MM.1S (cell line): ENCODE results near the gene FAM114A2.

Source experiments
- DNase-seq: peaks from one replicate; pipeline ENCODE4 v3.0.0-alpha.2; 2015
- H2AFZ ChIP-seq: fragments of 300-600 bp; sonication (generic); 2 replicates; pipeline ENCODE4 v1.6.0; 2016; ENCODE audit warnings: antibody characterized with exemption, low read length
- H3F3A ChIP-seq: fragments of 300-600 bp; sonication (generic); 2 replicates; pipeline ENCODE4 v1.6.1; 2016; ENCODE audit warnings: mild to moderate bottlenecking, antibody characterized with exemption, low read length, moderate library complexity, mixed read lengths; ENCODE audit not compliant: insufficient read depth
- H3K27ac ChIP-seq: fragments of 300-600 bp; sonication (generic); 2 replicates; pipeline ENCODE4 v1.5.1; 2016; ENCODE audit warnings: mild to moderate bottlenecking, low read length
- H3K27me3 ChIP-seq: fragments of 300-600 bp; sonication (generic); replicated peaks from 2 replicates; pipeline ENCODE4 v1.6.0; 2016; ENCODE audit warnings: low read length; ENCODE audit not compliant: insufficient read depth
- H3K36me3 ChIP-seq: fragments of 300-600 bp; sonication (generic); replicated peaks from 2 replicates; pipeline ENCODE4 v1.6.1; 2016; ENCODE audit warnings: mild to moderate bottlenecking, low read length, mixed read lengths; ENCODE audit not compliant: insufficient read depth
- H3K4me1 ChIP-seq: fragments of 300-600 bp; sonication (generic); 2 replicates; pipeline ENCODE4 v1.6.1; 2016; ENCODE audit warnings: low read length, mixed read lengths
- H3K4me2 ChIP-seq: fragments of 300-600 bp; sonication (generic); 2 replicates; pipeline ENCODE4 v1.6.0; 2016; ENCODE audit warnings: low read depth, low read length
- H3K4me3 ChIP-seq: fragments of 300-600 bp; sonication (generic); 2 replicates; pipeline ENCODE4 v1.5.1; 2016; ENCODE audit warnings: low read length, mixed read lengths
- H3K79me2 ChIP-seq: fragments of 300-600 bp; sonication (generic); 2 replicates; pipeline ENCODE4 v1.6.1; 2016; ENCODE audit warnings: mixed run types, low read length, mixed read lengths
- H3K9ac ChIP-seq: fragments of 300-600 bp; sonication (generic); 2 replicates; pipeline ENCODE4 v1.6.1; 2016; ENCODE audit warnings: low read length, mixed read lengths
- H3K9me2 ChIP-seq: fragments of 300-600 bp; sonication (generic); replicated peaks from 2 replicates; pipeline ENCODE4 v1.6.1; 2016; ENCODE audit warnings: mild to moderate bottlenecking, low read length, mixed read lengths; ENCODE audit not compliant: insufficient read depth
- H3K9me3 ChIP-seq: fragments of 300-600 bp; sonication (generic); replicated peaks from 2 replicates; pipeline ENCODE4 v1.6.1; 2016; ENCODE audit warnings: mild to moderate bottlenecking, low read length, mixed read lengths; ENCODE audit not compliant: insufficient read depth
- H4K20me1 ChIP-seq: fragments of 300-600 bp; sonication (generic); 2 replicates; pipeline ENCODE4 v1.6.1; 2016; ENCODE audit warnings: mild to moderate bottlenecking, low read length, moderate library complexity, mixed read lengths; ENCODE audit not compliant: insufficient read depth
- EZH2 ChIP-seq: fragments of 300-600 bp; sonication (generic); optimal IDR thresholded peaks from 2 replicates; pipeline ENCODE3; 2017; ENCODE audit warnings: low read depth, mild to moderate bottlenecking, antibody characterized with exemption, low read length, mixed read lengths
- EZH2phosphoT487 ChIP-seq: fragments of 300-600 bp; sonication (generic); IDR thresholded peaks from 2 replicates; pipeline ENCODE4 v1.6.1; 2018; ENCODE audit warnings: antibody characterized with exemption, low read length
- TF ChIP-seq, protein P1 (sequence below): fragments of 300-600 bp; sonication (generic); IDR thresholded peaks from 2 replicates; pipeline ENCODE4 v1.5.1; 2016; ENCODE audit warnings: antibody characterized with exemption, low read length, mixed read lengths

Gene FAM114A2

DNA sequence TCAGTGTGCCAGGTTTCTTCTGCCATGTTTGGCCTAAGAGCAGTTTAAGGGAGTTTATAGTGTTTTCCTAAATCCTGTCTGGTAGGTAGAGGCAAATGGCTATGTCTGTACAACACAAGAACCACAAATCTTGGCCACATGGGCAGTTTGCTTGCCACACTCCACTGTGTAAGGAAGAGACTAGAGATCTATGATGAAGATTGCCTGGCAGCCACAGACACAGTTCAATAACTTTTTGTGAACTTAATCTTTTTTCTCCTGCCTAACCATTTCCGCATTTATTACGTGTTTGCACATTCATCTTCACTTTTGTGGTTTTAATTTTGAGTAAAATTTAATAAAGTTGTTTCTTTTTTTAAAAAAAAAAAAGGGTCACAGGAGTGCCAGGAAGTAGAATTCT, 5.9 kb upstream of the FAM114A2 start:
- Histone ChIP-seq H3F3A (no peaks in the 10 kb centered on the region), H3K9me2 (no peaks in the 10 kb centered on the region), H3K79me2 (peaks cover 77% of the 10 kb centered on the region), H3K9me3 (no peaks in the 10 kb centered on the region), H3K27ac (no peak overlapping the region), H2AFZ (no peak overlapping the region), H3K27me3 (no peaks in the 10 kb centered on the region), H3K4me3 (no peak overlapping the region), H3K4me1 (peaks cover 9% of the 10 kb centered on the region; the same call in 1 of the 2 replicates), H3K9ac (no peak overlapping the region), H4K20me1 (no peaks in the 10 kb centered on the region), H3K36me3 (0 out of 2 replicates have a peak, but pooled peaks cover 2% of the 10 kb centered on the region), H3K4me2 (no peak overlapping the region)
- no peak for DNase-seq
- TF ChIP-seq EZH2 (no peak), EZH2phosphoT487 (no peak)
- TF ChIP-seq, protein P1, sequence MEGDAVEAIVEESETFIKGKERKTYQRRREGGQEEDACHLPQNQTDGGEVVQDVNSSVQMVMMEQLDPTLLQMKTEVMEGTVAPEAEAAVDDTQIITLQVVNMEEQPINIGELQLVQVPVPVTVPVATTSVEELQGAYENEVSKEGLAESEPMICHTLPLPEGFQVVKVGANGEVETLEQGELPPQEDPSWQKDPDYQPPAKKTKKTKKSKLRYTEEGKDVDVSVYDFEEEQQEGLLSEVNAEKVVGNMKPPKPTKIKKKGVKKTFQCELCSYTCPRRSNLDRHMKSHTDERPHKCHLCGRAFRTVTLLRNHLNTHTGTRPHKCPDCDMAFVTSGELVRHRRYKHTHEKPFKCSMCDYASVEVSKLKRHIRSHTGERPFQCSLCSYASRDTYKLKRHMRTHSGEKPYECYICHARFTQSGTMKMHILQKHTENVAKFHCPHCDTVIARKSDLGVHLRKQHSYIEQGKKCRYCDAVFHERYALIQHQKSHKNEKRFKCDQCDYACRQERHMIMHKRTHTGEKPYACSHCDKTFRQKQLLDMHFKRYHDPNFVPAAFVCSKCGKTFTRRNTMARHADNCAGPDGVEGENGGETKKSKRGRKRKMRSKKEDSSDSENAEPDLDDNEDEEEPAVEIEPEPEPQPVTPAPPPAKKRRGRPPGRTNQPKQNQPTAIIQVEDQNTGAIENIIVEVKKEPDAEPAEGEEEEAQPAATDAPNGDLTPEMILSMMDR: no peak

DNA sequence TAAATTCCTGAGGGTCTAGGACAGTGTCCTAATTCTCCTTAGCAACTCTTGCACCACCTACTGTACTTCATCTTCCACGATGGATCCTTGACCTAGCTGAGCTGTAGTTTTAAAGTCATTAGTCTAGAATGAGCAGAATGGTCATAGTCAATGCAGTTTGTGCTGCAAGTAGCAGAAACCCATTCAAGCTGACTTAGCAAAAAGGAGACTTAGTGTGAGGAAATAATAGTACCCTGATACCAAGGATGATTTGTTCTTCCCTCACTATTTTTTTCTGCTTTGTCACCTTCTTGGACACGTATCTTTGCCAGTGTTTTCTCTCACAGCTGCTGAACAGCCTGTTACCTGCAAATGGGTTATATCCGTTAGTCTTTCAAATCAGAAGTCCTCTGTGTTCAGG, 5.4 kb upstream of the FAM114A2 start:
- Histone ChIP-seq H3K4me3 (no peak overlapping the region), H3K27me3 (no peaks in the 10 kb centered on the region), H3K27ac (no peak overlapping the region), H4K20me1 (no peaks in the 10 kb centered on the region), H3K4me2 (no peak overlapping the region), H3K79me2 (peaks cover 82% of the 10 kb centered on the region), H3K9ac (no peak overlapping the region), H3K9me3 (no peaks in the 10 kb centered on the region), H3K9me2 (no peaks in the 10 kb centered on the region), H2AFZ (no peak overlapping the region), H3F3A (no peaks in the 10 kb centered on the region), H3K4me1 (peaks cover 10% of the 10 kb centered on the region; the same call in 1 of the 2 replicates), H3K36me3 (0 out of 2 replicates have a peak, but pooled peaks cover 2% of the 10 kb centered on the region)
- TF ChIP-seq EZH2: no peak
- TF ChIP-seq EZH2phosphoT487: no peak
- TF ChIP-seq, protein P1: no peak
- DNase-seq: no peak

DNA sequence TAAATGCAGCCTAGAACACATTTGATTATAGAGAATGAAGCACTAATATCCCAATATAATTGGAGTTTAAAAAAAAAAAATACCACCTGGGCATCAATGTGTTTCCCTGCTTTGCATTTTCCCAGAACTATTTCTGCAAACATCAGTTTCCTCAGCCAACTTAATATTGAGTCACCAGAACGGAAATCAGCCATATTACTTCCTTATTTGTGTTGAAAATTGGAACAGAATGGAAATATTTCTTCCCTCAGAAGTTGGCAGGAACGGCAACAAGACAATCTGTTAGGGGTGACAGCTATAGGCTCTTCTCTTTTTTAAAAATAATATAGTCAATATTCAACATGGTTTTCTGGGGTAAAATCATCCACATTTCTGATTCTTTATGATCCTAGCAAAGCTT, 4.1 kb upstream of the FAM114A2 start:
- Histone ChIP-seq H3K9me2 (no peaks in the 10 kb centered on the region), H3K36me3 (0 out of 2 replicates have a peak, but pooled peaks cover 2% of the 10 kb centered on the region), H3K4me3 (no peak overlapping the region), H3K9me3 (no peaks in the 10 kb centered on the region), H3K79me2 (peaks cover 80% of the 10 kb centered on the region), H3K27me3 (no peaks in the 10 kb centered on the region), H3K9ac (no peak overlapping the region), H4K20me1 (no peaks in the 10 kb centered on the region), H2AFZ (no peak overlapping the region), H3K27ac (no peak overlapping the region), H3K4me1 (peaks cover 10% of the 10 kb centered on the region; the same call in 1 of the 2 replicates), H3K4me2 (no peak overlapping the region), H3F3A (peaks cover 9% of the 10 kb centered on the region)
- DNase-seq: no peak
- no peak for TF ChIP-seq EZH2phosphoT487
- no peak for TF ChIP-seq EZH2
- TF ChIP-seq, protein P1: no peak
